Parathyroid adenoma (tissue), 2 donors: ENCODE data around the gene POLK.

ENCODE experiments used
- H2AFZ ChIP-seq: fragments of 300-600 bp; sonication (generic); one replicate; pipeline ENCODE4 v1.7.0; 2017; ENCODE audit warnings: antibody characterized with exemption, mild to moderate bottlenecking
- H3K27ac ChIP-seq: fragments of 300-600 bp; sonication (generic); one replicate; pipeline ENCODE4 v1.7.0; 2017
- H3K27me3 ChIP-seq: fragments of 300-600 bp; sonication (generic); one replicate; pipeline ENCODE4 v1.7.0; 2017; ENCODE audit warnings: low read length; ENCODE audit not compliant: control insufficient read depth, insufficient read depth
- H3K36me3 ChIP-seq: fragments of 300-600 bp; sonication (generic); one replicate; pipeline ENCODE4 v1.7.0; 2017; ENCODE audit warnings: low read length; ENCODE audit not compliant: control insufficient read depth, insufficient read depth
- H3K4me1 ChIP-seq: fragments of 300-600 bp; sonication (generic); one replicate; pipeline ENCODE4 v1.7.0; 2017; ENCODE audit warnings: control low read depth
- H3K4me2 ChIP-seq: fragments of 300-600 bp; sonication (generic); one replicate; pipeline ENCODE4 v1.7.0; 2017; ENCODE audit warnings: low read length
- H3K4me3 ChIP-seq: fragments of 300-600 bp; sonication (generic); one replicate; pipeline ENCODE4 v1.7.0; 2017; ENCODE audit warnings: low read depth, low read length
- H3K79me2 ChIP-seq: fragments of 300-600 bp; sonication (generic); one replicate; pipeline ENCODE4 v1.7.0; 2017; ENCODE audit warnings: control low read depth
- H3K9ac ChIP-seq: fragments of 300-600 bp; sonication (generic); one replicate; pipeline ENCODE4 v1.7.0; 2017; ENCODE audit warnings: mild to moderate bottlenecking
- H3K9me3 ChIP-seq: fragments of 300-600 bp; sonication (generic); one replicate; pipeline ENCODE4 v1.7.0; 2017; ENCODE audit warnings: low read length; ENCODE audit not compliant: control insufficient read depth
- TF ChIP-seq, protein P1 (sequence below): fragments of 300-600 bp; sonication (generic); IDR thresholded peaks from one replicate; pipeline ENCODE4 v1.7.0; 2017; ENCODE audit warnings: antibody characterized with exemption, mild to moderate bottlenecking
- donor health status: primary hyperparathyroidism.

POLK gene

GRCh38 chr5:75623846-75624245 is 112.2 kb downstream of the POLK start:
- no peak overlapping the region for H3K9ac ChIP-seq
- no peak overlapping the region for H2AFZ ChIP-seq
- H3K27ac ChIP-seq = no peak overlapping the region
- no peaks in the 10 kb centered on the region for H3K36me3 ChIP-seq
- no peaks in the 10 kb centered on the region for H3K27me3 ChIP-seq
- H3K4me3 ChIP-seq = no peak overlapping the region
- H3K9me3 ChIP-seq = no peaks in the 10 kb centered on the region
- H3K4me2 ChIP-seq = no peak overlapping the region
- H3K4me1 ChIP-seq = peaks cover 16% of the 10 kb centered on the region
- H3K79me2 ChIP-seq = no peaks in the 10 kb centered on the region
- TF ChIP-seq, protein P1, sequence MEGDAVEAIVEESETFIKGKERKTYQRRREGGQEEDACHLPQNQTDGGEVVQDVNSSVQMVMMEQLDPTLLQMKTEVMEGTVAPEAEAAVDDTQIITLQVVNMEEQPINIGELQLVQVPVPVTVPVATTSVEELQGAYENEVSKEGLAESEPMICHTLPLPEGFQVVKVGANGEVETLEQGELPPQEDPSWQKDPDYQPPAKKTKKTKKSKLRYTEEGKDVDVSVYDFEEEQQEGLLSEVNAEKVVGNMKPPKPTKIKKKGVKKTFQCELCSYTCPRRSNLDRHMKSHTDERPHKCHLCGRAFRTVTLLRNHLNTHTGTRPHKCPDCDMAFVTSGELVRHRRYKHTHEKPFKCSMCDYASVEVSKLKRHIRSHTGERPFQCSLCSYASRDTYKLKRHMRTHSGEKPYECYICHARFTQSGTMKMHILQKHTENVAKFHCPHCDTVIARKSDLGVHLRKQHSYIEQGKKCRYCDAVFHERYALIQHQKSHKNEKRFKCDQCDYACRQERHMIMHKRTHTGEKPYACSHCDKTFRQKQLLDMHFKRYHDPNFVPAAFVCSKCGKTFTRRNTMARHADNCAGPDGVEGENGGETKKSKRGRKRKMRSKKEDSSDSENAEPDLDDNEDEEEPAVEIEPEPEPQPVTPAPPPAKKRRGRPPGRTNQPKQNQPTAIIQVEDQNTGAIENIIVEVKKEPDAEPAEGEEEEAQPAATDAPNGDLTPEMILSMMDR = no peak

DNA sequence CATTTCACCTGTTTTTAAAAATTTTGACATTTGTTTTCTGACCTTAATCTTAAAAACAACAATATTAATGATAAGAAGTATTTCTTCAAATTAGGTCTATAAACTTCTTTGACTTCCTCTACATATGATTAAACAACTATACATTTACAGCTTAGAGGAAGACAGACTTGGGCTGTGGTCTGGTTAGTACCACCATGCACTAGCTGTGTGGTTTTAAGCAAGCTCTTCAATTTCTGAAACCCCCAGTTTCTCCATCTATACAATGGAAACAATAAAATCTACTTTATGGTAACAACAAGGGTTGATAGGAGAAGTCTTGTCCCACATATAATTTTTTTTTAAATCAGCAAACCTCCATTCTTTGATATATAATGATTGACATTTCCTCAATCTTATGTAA is 115.3 kb downstream of the POLK start:
- no peak overlapping the region for H3K4me2 ChIP-seq
- H3K27me3 ChIP-seq = no peaks in the 10 kb centered on the region
- H3K27ac ChIP-seq = no peak overlapping the region
- H3K79me2 ChIP-seq = no peaks in the 10 kb centered on the region
- H2AFZ ChIP-seq = no peak overlapping the region
- H3K4me3 ChIP-seq = no peak overlapping the region
- no peaks in the 10 kb centered on the region for H3K36me3 ChIP-seq
- H3K9ac ChIP-seq = no peak overlapping the region
- TF ChIP-seq, protein P1 = no peak
- no peaks in the 10 kb centered on the region for H3K9me3 ChIP-seq
- H3K4me1 ChIP-seq = peaks cover 4% of the 10 kb centered on the region

DNA sequence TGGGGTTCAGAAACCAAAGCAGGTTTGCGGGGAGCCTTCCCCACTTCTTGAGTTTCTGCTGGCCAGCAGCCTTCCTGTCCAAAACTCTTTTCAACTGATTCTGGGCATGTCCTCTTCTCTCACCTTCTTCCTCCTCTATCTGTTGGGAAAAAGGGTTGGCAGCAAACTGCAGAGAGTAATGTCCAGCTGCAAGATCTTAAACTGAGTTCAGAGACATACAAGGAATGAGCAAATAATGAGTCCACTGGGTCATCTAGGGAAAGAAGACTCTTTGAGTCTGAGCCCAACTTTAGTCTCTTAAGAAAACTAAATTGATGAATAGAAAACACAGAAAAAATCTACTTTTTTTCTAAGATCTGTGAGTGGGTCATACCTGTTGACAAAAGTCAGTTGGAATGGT is 116.1 kb downstream of the POLK start:
- Histone ChIP-seq H3K4me2 (no peak overlapping the region), H3K9ac (no peak overlapping the region), H3K27me3 (no peaks in the 10 kb centered on the region), H2AFZ (no peak overlapping the region), H3K4me3 (no peak overlapping the region), H3K36me3 (no peaks in the 10 kb centered on the region), H3K79me2 (no peaks in the 10 kb centered on the region), H3K4me1 (peaks cover 4% of the 10 kb centered on the region), H3K27ac (no peak overlapping the region), H3K9me3 (no peaks in the 10 kb centered on the region)
- TF ChIP-seq, protein P1 = no peak

DNA sequence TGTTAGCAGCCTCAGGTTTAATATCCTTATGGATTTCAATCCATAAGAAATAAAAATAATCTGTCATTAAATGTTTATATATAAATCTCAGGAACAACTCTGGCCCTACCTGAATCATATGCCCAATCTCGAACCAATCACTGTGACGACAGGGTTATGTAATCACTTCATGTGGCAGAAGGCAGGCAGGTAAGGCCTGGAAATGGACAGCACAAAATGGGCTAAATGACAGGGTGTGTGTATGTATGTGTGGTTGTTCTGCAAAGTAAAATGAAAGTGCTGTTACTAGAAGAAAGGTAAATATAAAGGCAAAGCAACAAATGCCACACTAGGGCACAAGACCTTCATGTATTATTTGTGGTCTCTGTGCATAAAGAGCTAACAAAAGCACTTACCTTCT is 119.2 kb downstream of the POLK start:
- H3K9ac ChIP-seq = no peak overlapping the region
- peaks cover 7% of the 10 kb centered on the region for H3K4me1 ChIP-seq
- no peaks in the 10 kb centered on the region for H3K9me3 ChIP-seq
- H3K4me2 ChIP-seq = no peak overlapping the region
- TF ChIP-seq, protein P1 = no peak
- no peaks in the 10 kb centered on the region for H3K36me3 ChIP-seq
- H3K4me3 ChIP-seq = no peak overlapping the region
- H3K27me3 ChIP-seq = no peaks in the 10 kb centered on the region
- no peak overlapping the region for H3K27ac ChIP-seq
- no peak overlapping the region for H2AFZ ChIP-seq
- no peaks in the 10 kb centered on the region for H3K79me2 ChIP-seq

DNA sequence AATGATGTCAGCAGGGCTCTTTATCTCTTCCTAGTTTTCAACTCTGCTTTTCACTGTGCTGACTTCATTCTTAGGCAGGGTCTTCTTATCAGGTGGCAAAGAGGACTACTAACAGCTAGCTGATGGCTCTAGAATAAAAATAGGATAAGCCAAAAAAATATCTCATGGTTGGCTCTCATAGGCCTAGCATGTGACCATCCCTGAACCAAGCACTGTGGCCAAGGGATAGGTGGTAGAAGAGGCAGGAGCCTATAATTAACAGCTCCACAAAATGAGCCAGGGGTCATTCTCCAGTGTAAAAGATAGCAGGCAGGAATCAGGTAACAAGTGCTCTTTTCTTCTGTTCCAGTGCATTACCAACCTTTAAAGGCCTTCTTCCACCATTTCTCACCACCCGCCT is 120.6 kb downstream of the POLK start:
- Histone ChIP-seq H3K4me1 (peaks cover 3% of the 10 kb centered on the region), H3K9me3 (no peaks in the 10 kb centered on the region), H3K4me3 (no peak overlapping the region), H3K79me2 (no peaks in the 10 kb centered on the region), H3K9ac (no peak overlapping the region), H3K36me3 (no peaks in the 10 kb centered on the region), H2AFZ (no peak overlapping the region), H3K27ac (no peak overlapping the region), H3K27me3 (no peaks in the 10 kb centered on the region), H3K4me2 (no peak overlapping the region)
- TF ChIP-seq, protein P1 = no peak
